GM12892 (cell line): ENCODE data around the gene DNAJC25.

ENCODE experiments used
- POLR2A ChIP-seq: IDR thresholded peaks from 2 replicates; pipeline ENCODE4 v1.6.1; 2011; ENCODE audit warnings: low read depth, low read length, control low read depth
- POLR2AphosphoS5 ChIP-seq: IDR thresholded peaks from 2 replicates; pipeline ENCODE4 v1.6.1; 2011; ENCODE audit warnings: low read depth, low read length, control low read depth
- TAF1 ChIP-seq: IDR thresholded peaks from 2 replicates; pipeline ENCODE4 v1.6.1; 2011; ENCODE audit warnings: low read depth, mild to moderate bottlenecking, control low read depth, low read length, borderline replicate concordance

GRCh38 chr9:111661150-111661801 lies 30.1 kb downstream of the DNAJC25 start, which contains the start of gene GNG10:
- TF ChIP-seq POLR2A (peak; percentile 53; the same call in 1 of the 2 replicates), POLR2AphosphoS5 (no peak), TAF1 (peak; percentile 36; the same call in 1 of the 2 replicates)
